Measurements from ENCODE around the gene METTL3. TPM values are rescaled to one million over a fixed set of nuclear protein-coding genes. Genes with fewer than 3 reads are reported as not detected.

METTL3 gene
- total and polyA plus RNA-seq, 2 of the 8 experiments (the other 6 are each of a cell fraction or from before 2014, with no cell fraction given): 103 to 144 TPM

DNA sequence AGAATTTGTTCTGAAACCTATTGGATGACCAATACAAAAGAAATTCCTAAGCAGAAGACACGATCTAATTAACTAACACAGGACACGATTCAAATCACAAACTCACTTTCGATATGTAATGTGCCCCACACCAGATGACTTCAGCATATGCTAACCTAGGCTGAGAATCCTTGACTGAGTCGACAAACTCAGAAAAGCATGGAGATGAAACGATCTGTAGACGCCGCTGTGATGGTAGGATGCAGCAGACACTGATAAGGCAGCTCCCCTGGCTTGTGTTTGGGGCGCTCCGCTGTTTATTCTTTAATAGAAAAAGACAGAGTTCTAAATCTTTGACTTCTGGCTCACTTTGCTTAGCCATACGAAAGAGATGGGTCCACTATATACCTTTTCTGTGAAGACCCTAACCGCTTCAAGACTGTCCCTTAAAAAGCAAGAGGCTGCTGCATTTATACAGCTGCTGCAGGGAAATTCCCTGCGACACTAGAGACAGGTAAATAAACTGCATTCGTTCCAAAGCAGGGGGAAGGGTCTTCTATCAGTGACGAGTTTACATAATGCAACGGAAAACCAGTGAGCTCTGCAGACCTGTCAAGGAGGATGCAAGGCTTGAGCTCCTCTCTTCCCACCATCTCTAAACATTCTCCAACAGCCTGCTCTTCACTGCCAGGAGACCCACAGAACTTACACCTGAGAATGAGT, 56.1 kb downstream of the METTL3 start:
- CTCF ChIA-PET (ENCODE audit: partially characterized antibody): interaction anchor here (0.9 to 3.7 kb wide), 7 partner anchors 8 to 44 kb away, joined by 3 to 16 read pairs (median 7); partner anchors contain the start of gene TOX4
- Histone ChIP-seq H3K18ac (ENCODE audit: extremely low read depth, low read length) (no peak overlapping the region), H3K23ac (ENCODE audit: insufficient read length) (no peak overlapping the region), H2BK12ac (ENCODE audit: low read depth, low read length) (no peak overlapping the region; the same call in 1 of the 2 replicates), H3K27me3 (replicated peaks in 1 of 4; ENCODE audit: control insufficient read depth in 3 of 4, extremely low read depth in 1 of 4, insufficient read depth in 3 of 4, low read length in 3 of 4) (no peaks in the 10 kb centered on the region), H3K79me2 (ENCODE audit: control insufficient read depth in 1 of 2, insufficient read depth in 2 of 2, low read length in 2 of 2) (peaks cover 26 to 59% of the 10 kb centered on the region in 2 experiments), H3K9ac (replicated peaks in 1 of 4; ENCODE audit: extremely low read depth in 1 of 4, low read depth in 3 of 4, low read length in 3 of 4) (peak overlapping the region; percentile 85 to 97 (median 95)), H4K5ac (ENCODE audit: insufficient read length, low read depth, low read length) (no peak overlapping the region), H2AK5ac (ENCODE audit: low read depth, low read length) (peak overlapping the region; percentile 60; the same call in 1 of the 2 replicates), H3K4ac (replicated peaks; ENCODE audit: insufficient read length, low read depth, low read length) (no peak overlapping the region), H3K9me3 (ENCODE audit: insufficient read depth in 2 of 2, low read depth in 1 of 2, low read length in 1 of 2) (no peaks in the 10 kb centered on the region), H3K4me2 (ENCODE audit: insufficient read depth in 1 of 2, low read depth in 2 of 2, low read length in 2 of 2) (peak overlapping the region; percentile 79 to 98), H4K20me1 (replicated peaks in 1 of 2; ENCODE audit: control insufficient read depth in 1 of 2, insufficient read depth in 2 of 2, low read length in 2 of 2) (peaks cover 2 to 8% of the 10 kb centered on the region in 2 experiments), H4K8ac (ENCODE audit: extremely low read depth, insufficient read depth, low read length) (no peak overlapping the region), H3K23me2 (ENCODE audit: low read depth, low read length) (peaks cover 7% of the 10 kb centered on the region), H3K56ac (replicated peaks; ENCODE audit: insufficient read length, low read depth, low read length) (no peak overlapping the region), H2AFZ (ENCODE audit: low read length) (no peak overlapping the region), H2BK15ac (ENCODE audit: low read length) (no peak overlapping the region), H3K4me3 (ENCODE audit: extremely low read depth in 1 of 4, insufficient read depth in 2 of 4, low read depth in 3 of 4, low read length in 4 of 4) (peak overlapping the region; percentile 87 to 98 (median 94)), H3K27ac (ENCODE audit: low read depth, low read length) (no peak overlapping the region), H3K36me3 (ENCODE audit: control insufficient read depth in 2 of 4, insufficient read depth in 4 of 4, low read length in 3 of 4) (peaks cover 0 to 11% (median 3%) of the 10 kb centered on the region in 4 experiments; a peak in 2 of 8 replicates), H3K79me1 (ENCODE audit: low read depth, low read length) (no peaks in the 10 kb centered on the region; the same call in 1 of the 2 replicates), H3K14ac (ENCODE audit: insufficient read length) (no peak overlapping the region), H4K91ac (replicated peaks; ENCODE audit: insufficient read length, low read length) (no peak overlapping the region), H2BK5ac (ENCODE audit: low read depth, low read length) (no peak overlapping the region), H2BK120ac (replicated peaks; ENCODE audit: low read depth, low read length) (no peak overlapping the region), H3K4me1 (replicated peaks in 1 of 4; ENCODE audit: control insufficient read depth in 3 of 4, insufficient read depth in 4 of 4, low read length in 3 of 4) (peaks cover 0 to 4% (median 1%) of the 10 kb centered on the region in 4 experiments; a peak in 3 of 7 replicates), H2BK20ac (ENCODE audit: low read length) (no peak overlapping the region)
- WGBS, 2 experiments (ENCODE audit: extremely low coverage in 1 of 2, insufficient coverage in 1 of 2, insufficient read length in 1 of 2, insufficient replicate concordance in 2 of 2, low coverage in 1 of 2, low lambda C conversion rate in 2 of 2, missing lambda C conversion rate in 1 of 2): 50% methylated on average over 15 of the region's 15 CpGs; no CpG with 5 or more reads in 1 of the 2 experiments
- TF ChIP-seq RBBP5 (IDR thresholded peaks at IDR 0.05; ENCODE audit: borderline replicate concordance, low read depth, low read length): no peak
- peak in 1 of 2 experiments; percentile 10; a peak in 1 of 4 replicates for TF ChIP-seq SIN3A (conservative IDR thresholded peaks at IDR 0.05 in 1 of 2, IDR thresholded peaks at IDR 0.05 in 1 of 2; ENCODE audit: low read depth in 1 of 2, low read length in 2 of 2)
- FAIRE-seq (peak; percentile 7), DNase-seq (ENCODE audit: low read depth in 1 of 2, low spot score in 2 of 2) (no peak)
- POLR2A ChIA-PET (ENCODE audit: partially characterized antibody): interaction anchor here (0.6 to 4.0 kb wide), 19 partner anchors 10 to 188 kb away, joined by 3 to 62 read pairs (median 3); partner anchors contain the start of gene TOX4
